ENCODE results near the gene UIMC1. TPM values are rescaled to one million over a fixed set of nuclear protein-coding genes. Genes with fewer than 3 reads are reported as not detected.
"Not testable (repeated sequence)": the region's sequence is repeated elsewhere in the genome, so short reads cannot be mapped to it uniquely, and the experiment has no call there.

UIMC1 gene
- 23.0 and 30.8 TPM in 2 replicates for total RNA-seq

DNA sequence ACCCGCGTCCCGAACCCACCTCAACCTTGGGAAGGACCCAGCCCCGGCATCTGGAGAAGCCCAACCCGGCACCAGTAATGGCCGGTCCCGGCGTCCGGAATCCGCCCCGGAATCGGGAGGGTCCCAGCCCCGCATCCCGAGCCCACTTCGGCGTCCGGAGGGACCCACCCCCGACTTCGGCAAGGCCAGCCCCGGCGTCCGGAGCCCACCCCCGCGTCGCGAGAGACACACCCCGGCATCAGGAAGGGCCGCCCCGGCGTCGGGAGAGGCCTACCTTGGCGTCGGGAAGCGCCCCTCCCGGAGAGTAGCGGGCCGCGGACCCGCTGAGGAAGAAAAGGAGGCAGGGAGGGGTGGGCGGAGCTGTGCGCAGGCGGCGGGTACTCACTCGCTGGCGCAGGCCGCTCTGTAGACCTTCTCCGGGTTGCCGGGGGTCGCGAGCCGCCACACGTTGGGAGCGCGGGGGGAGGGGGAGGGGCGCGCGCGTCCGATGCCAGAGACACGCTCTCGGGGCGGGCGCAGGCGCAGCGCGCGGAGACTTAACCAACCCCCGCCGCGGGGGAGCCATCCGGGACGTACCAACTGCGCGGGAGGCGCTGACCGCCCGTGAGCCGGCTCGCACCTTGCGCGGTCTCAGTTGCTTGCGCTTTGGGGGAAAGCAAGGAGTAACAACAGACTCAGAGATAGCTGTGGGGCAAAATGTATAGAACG is at the start of gene UIMC1:
Gene UIMC1 (minus strand): TSS at position 515 of the 708 bp plus-strand sequence. CDS start 24,164 bp downstream, outside the sequence.
- DNase-seq (ENCODE audit: extremely low read depth, low read depth, low spot score), result no peak

DNA sequence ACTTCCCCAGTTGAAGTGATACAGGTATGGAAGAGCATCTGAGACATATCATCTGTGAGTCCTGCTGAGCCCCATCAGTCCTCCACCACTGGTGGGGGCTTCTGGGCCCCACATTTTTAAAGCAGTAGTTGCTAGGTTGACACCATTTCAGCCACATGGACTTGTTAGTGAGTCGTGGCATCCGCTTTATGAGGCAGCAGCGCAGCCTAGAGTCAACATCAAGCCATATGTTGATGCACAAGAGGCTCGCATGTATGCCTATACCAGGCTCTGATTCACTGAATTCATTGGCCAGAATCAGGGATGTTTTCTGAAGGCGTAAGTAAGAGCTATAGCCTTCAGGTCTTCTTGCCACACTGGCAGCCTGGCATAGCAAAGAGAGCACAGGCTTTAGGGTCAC is 42.7 kb upstream of the UIMC1 start:
- DNase-seq (ENCODE audit: extremely low read depth, low read depth, low spot score), result no peak

DNA sequence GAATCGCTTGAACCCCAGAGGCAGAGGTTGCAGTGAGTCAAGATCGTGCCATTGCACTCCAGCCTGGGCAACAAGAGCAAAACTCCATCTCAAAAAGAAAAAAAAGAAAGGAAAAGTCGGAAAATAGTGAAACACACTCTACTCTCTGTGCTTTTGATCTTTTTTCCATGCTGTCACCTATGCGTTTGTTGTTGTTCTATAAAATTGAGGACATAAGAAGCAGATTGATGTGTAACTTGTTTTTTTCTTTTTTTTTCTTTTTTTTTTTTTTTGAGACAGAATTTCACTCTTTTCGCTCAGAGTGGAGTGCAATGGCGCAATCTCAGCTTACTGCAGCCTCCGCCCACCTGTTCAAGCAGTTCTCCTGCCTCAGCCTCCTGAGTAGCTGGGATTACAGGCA is 42.0 kb upstream of the UIMC1 start:
- DNase-seq (ENCODE audit: extremely low read depth, low read depth, low spot score), result not testable (repeated sequence)

DNA sequence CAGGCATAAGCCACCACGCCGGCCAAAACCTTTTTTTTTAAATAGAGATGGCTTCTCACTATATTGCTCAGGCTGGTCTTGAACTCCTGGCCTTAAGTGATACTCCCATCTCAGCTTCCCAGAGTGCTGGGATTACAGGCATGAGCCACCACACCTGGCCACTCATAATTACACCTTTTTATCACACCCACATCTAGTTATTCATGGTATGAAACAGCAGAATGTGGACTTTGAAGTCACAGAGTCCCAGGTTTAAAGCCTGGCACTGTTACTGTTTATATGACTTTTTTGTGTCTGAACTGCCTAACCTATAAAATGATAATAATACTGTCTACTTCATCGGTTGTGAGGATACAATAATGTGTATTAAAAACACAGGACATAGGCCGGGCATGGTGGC is 39.1 kb upstream of the UIMC1 start:
- DNase-seq (ENCODE audit: extremely low read depth, low read depth, low spot score), result no peak

DNA sequence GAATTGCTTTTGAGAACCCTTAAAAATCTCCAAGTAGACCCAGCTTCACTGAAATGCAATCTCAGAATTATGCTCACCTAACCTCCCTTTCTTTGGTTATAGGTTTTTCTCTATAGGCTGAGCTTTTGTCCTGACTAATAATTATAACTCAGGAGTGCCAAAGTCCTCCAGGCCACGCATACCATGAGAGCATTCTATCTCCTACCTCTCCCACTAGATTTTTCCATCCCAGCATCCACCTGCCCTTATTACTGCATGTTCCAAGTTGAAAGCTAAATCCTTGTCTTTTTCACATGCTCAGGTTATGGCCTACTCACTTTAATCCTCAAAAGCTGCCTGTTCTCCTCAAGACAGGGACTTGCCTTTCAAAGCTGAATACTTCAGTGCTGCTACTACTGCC is 38.1 kb upstream of the UIMC1 start:
- no peak for DNase-seq (ENCODE audit: extremely low read depth, low read depth, low spot score)

DNA sequence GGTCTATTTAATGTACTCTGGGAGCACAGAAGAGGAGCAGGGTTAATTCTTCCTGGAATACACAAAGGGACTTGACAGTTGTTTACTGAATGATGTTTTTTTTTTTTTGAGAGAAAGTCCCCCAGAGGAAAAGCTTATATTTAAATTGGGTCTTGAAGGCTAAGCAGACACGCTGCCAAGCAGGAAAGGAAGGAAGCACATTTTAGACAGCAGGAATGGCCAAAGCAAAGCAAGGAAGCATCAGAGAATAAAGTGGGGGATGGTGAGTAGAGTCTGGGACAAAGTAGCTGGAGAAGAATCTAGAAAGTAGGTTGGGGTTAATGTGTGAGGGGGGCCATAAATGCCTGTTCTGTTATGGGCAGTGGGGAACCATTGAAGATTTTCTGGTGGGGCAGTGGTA is 37.4 kb upstream of the UIMC1 start:
- no peak for DNase-seq (ENCODE audit: extremely low read depth, low read depth, low spot score)

DNA sequence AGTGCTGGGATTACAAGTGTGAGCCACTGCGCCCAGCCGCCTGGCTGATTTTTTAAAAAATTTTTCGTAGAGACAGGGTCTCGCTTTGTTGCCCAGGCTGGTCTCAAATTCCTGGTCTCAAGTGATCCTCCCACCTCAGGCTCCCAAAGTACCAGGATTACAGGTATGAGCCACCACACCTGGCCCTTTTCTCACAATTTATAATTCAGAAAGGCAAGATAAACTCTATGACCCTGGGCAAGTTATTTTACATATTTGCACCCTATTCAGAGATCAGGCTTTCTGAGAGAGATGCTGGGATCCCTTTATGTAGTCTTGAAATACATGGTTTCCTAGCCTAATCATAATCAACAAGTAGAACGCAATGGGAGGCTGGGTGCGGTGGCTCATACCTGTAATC is 36.5 kb upstream of the UIMC1 start:
- no peak for DNase-seq (ENCODE audit: extremely low read depth, low read depth, low spot score)

DNA sequence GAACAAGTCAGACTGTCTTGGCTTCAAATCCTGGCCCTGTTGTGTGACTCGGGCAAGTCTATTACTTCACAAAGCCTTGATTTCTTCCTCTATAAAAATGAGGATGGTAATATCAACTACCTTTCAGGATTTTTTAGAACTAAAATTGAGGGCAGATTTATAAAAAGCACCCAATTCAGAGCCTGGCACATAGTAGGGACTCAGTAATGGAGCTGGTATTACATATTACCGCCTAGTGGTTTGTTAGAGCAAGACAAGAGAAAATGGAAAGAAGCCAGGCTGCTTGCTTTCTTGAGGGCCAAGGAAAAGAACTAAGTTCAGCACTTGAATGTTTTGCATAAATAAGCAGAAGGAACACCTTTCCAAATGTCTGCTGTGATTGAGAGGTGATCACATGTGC is 35.4 kb upstream of the UIMC1 start:
- no peak for DNase-seq (ENCODE audit: extremely low read depth, low read depth, low spot score)

DNA sequence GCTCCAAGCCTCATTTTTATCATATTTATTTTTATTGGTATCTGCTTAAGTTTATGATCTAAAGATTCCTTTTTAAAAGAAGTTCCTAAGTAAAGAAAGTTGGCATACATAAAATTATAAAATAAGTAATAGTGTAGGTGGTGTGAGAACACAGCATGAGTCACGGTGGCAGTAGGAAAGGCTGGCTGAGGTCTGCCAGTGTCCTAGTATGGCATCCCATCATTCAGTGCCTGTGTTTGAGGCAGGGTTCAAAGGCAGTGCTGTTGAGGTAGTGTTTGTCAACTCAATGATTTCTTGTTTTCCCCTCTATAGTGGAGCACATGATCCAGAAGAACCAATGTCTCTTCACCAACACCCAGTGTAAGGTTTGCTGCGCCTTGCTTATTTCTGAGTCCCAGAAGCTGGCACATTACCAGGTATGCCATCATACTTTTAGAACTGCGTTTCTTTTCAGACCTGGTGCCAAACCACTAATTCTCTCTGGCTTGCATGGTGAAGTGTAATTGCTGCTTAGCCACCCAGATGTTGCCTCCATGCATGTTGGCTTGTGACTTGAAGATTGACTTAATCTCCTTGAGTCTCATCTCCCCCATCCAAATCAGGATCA is 34.3 kb upstream of the UIMC1 start:
- DNase-seq (ENCODE audit: extremely low read depth, low read depth, low spot score), result no peak

DNA sequence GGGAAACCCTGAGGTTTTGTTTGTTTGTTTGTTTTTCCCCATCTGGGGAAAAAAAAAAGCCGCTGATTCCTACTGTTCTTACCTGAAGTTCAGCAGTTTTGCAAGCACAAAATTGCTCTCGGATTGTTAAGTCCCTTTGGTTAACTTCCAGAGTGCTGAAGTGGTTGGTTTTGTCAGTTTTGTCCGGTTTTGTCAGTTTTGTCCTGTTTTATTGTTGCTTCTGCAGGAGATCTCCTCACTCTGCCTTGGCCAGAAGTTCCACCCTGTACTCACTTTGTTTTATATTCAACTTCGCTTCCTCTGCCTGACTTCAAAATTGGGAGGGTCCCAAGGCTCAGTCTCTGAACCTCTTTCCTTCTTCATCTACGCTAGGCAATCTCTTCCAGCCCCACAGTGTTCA is 30.3 kb upstream of the UIMC1 start:
- DNase-seq (ENCODE audit: extremely low read depth, low read depth, low spot score), result no peak

DNA sequence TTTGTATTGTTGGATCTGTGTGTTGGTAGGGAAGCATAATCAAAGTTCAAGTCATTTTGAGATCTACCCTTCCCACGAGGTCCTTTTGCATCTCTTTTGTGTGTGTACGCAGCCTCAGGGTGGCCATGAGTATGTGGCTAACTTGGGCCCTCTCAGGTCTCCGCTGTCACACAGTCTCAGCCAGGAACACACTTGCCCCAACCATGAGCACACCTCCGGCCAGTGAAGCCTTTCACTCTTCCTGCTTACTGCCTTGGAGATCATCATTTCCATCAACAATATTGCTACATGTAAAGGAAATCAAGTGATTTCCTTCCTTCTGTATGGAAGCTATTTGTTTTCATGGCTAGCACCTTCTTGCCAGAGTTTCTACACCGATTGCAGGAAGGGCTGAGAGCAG is 29.9 kb upstream of the UIMC1 start:
- no peak for DNase-seq (ENCODE audit: extremely low read depth, low read depth, low spot score)

DNA sequence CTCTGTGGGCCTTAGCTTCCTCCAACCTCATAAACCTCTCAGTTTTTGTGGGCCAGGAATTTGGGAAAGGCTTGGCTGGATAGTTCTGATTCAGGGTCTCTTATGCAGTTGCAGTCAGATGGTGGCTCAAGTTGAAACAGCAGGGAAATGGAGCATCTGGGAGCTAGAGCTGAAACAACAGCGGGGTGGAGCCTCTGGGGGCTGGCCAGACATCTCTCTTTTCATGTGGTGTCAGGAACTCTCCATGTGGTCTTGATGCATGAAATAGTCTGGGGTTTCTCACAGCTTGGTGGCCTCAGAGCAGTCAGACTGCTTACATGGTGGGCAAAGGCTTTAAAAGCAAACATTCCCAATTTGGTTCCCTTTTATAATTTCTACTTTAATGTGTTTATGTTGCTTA is 29.4 kb upstream of the UIMC1 start:
- no peak for DNase-seq (ENCODE audit: extremely low read depth, low read depth, low spot score)

DNA sequence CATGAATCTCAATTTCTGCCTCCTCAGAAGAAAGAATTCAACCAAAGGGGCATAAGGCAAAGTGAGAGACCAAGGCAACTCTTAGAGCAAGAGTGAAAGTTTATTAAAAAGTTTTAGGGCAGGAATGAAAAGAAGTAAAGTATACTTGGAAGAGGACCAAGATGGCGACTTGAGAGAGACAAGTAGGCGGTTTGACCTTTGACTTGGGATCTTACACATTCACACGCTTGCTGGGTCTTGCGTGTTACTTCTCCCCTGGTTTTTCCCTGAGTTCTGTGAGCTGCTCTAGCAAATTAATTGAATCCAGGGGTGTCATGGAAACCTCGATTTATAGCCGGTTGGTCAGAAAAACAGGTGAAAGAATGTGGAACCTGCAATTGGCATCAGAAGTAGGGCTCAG is 22.9 kb upstream of the UIMC1 start:
- DNase-seq (ENCODE audit: extremely low read depth, low read depth, low spot score), result no peak

DNA sequence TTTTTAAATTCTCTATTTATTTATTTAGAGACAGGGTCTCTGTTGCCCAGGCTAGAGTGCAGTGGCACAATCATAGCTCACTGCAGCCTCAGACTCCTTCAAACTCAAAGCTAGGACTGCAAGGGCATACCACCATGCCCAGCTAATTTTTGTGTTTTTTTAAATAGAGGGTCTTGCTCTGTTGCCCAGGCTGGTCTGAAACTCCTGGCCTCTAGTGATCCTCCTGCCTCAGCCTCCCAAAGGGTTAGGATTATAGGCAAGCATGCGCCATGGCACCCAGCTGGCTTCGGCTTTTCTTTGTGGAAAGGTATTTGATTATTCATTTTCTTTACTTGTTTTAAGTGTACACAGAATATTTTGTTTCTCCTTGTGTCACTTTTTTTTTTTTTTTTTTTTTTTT is 21.1 kb upstream of the UIMC1 start:
- no peak for DNase-seq (ENCODE audit: extremely low read depth, low read depth, low spot score)

DNA sequence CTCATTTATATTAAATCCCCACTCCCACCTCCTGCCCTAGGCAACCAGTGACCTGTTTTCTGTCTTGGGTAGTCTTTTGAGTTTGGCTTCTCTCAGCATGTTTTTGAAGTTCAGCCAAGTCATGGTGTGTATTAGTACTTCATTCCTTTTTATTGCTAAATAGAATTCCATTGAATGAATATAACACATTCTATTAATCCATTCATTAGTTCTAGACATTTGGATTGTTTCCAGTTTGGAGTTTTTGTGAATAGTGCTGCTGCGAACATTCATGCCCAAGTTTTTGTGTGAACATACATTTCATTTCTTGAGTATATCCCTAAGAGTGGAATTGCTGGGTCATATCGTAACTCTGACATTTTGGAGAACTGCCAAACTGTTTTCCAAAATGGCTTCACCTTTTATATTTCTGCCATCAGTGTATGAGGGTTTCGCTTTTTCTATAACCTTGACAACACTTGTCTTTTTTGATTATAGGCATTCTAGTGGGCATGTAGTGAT is 18.6 kb upstream of the UIMC1 start:
- no peak for DNase-seq (ENCODE audit: extremely low read depth, low read depth, low spot score)

DNA sequence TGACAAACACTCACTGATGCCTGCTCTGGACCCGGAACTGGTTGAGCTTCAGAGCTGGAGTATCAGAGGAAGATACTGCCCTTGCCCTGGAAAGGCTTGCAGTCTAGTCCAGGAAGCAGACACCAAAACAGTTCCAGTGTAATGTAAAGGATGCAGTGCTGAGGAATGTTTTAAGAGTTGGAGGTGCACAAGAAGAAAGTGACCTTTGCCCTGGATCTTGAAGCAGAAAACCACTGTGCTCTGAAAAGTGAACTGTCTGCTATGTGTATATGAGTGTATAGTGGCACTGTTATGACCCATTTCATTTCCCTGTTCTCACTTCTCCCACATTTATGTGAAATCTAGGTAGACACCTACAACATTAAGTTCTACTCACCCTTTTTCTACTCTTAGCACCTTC is 18.0 kb upstream of the UIMC1 start:
- no peak for DNase-seq (ENCODE audit: extremely low read depth, low read depth, low spot score)

DNA sequence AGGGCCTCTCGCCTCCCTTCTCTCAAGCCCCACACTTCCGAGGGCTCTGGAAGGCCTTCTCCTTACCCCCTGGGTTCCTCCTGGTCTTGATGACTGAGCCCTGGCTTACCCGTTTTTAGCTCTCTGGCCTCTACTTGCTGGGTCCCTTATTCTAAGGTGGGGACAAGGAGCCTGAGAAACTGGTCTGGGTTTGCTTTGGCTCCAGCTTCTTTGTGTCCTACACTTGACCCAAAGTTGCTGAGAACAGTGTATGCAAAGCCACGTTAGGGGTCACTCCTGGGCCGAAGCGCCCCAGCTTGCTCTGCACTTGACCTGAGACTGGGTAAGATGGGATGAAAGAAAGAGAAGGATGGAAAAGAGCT is 16.7 kb upstream of the UIMC1 start:
- no peak for DNase-seq (ENCODE audit: extremely low read depth, low read depth, low spot score)

DNA sequence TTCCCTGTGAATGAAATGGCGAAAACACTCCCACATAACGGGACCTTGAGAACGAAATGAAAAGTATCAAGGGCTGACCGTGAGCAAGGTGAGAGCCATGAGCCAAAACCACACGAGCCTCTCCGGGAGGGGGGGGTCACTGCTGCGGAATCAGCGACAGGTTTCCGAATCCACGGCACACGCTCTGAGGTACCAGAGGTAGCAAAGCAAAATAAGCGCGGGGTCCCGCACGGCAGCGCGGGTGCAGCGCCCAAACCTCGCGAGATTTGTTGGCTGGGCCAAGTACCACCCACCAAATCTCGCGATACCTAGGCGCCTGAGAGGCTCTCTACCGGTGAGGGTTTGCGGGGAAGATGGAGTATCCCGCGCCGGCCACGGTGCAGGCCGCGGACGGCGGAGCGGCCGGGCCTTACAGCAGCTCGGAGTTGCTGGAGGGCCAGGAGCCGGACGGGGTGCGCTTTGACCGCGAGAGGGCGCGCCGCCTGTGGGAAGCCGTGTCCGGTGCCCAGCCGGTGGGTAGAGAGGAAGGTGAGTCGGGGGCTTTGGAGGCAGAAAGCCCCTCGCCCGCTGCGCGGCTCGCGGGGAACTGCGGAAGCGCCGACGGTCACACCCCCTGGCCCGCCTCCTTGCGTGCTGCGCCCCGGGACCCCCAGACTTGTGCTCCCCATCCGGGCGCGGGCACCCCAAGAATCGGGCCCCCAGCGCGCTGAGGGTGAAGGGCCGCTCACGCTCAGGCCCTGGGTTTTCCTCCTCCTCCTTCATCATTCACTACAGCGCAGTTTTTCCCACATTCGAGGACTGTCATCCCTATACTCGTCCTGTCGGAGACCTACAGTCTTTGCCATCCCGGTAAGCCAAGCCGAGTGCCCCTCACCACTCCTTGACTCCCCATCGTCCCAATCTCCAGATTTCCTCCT is 16.1 kb upstream of the UIMC1 start, which contains the start of gene ZNF346:
Gene ZNF346 (plus strand): TSS at position 311 of the 917 bp plus-strand sequence. CDS start 43 bp downstream, at position 354.
- DNase-seq (ENCODE audit: extremely low read depth, low read depth, low spot score), result no peak

DNA sequence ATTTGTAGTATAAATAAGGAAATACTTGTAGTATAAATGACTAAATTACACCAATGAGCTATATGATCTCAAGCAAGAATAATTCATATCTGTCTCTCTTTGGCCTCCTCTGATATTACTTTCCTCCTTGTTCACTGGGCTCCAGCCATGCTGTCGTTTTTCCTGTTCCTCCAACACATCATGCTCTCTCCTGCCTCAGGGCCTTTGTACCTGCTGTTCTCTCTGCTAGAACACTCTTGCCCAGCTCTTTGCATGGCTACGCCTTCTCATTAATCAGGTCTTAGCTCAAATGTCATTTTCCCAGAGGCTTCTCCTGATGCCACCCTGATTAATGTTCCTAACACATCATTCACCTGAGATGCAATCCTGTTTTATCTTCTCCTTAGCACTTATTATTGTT is 13.5 kb upstream of the UIMC1 start:
- DNase-seq (ENCODE audit: extremely low read depth, low read depth, low spot score), result no peak

DNA sequence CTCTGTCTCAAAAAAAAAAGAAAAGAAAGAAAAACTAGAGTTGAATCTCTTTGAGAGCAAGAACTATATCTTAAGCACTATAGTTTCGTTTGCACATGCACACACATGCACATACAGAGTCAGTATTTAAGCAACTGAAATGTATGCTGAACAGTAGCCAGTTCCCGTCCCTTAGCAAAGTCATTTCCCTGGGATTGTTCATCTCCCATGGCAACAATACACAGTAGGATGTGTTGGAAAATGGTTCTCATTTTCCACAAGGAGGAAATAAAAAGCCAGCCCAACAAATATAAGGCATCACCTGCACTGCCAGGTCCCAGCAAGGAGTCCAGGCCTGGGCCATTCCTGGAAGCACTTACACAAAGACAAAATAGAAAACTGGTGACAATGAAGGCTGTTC is 11.8 kb upstream of the UIMC1 start:
- DNase-seq (ENCODE audit: extremely low read depth, low read depth, low spot score), result no peak

DNA sequence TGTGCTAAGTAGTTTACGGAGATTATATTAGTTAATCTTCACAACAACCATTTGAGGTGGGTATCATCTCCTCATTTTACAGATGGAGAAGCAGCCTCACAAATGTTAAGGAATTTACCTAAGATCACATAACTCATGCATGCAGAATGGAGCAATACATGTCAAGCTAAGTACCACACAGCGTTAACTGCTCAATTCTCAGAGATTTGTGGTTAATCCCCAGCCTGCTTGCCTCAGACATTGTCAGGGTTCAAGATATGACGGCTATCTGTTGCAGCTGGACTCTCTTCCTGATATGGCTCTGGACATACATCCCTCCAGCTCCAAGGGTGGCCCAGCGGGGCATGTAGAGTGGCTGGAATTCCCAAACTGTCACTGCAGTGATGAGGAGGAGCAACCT is 8.6 kb upstream of the UIMC1 start:
- DNase-seq (ENCODE audit: extremely low read depth, low read depth, low spot score), result no peak

All from glomerular endothelial cell (primary cell).